ENCODE measurements around the gene MLLT11. TPM values are rescaled to one million over a fixed set of nuclear protein-coding genes. Genes with fewer than 3 reads are reported as not detected.

MLLT11 gene
- total RNA-seq, 1 experiment from 2014 or later = 23.3 TPM

- no peaks in the 10 kb centered on the region for H3K27me3 ChIP-seq (ENCODE audit: insufficient read depth, low read depth)
- peaks cover 14% of the 10 kb centered on the region; the same call in 1 of the 2 replicates for H4K20me1 ChIP-seq (ENCODE audit: insufficient read depth)
- H3K27ac ChIP-seq = no peak overlapping the region
- peaks cover 48% of the 10 kb centered on the region for H3F3A ChIP-seq (ENCODE audit: insufficient read depth, low read depth)
- peaks cover 38% of the 10 kb centered on the region for H3K36me3 ChIP-seq (ENCODE audit: low read depth)
- H3K9me2 ChIP-seq (ENCODE audit: insufficient read depth) = no peaks in the 10 kb centered on the region
- H3K4me3 ChIP-seq = no peak overlapping the region
- H3K4me2 ChIP-seq = peak overlapping the region; percentile 29
- BruUV-seq (replicated peaks) = no TSS peak
- DNase-seq = no peak
- CTCF ChIA-PET = interaction anchor here (0.6 kb wide), 1 partner anchor 43 kb away, joined by 4 read pairs; no protein-coding TSS in a partner anchor
- peaks cover 36% of the 10 kb centered on the region for H3K4me1 ChIP-seq (replicated peaks; ENCODE audit: insufficient read depth)
- TF ChIP-seq, protein P1, sequence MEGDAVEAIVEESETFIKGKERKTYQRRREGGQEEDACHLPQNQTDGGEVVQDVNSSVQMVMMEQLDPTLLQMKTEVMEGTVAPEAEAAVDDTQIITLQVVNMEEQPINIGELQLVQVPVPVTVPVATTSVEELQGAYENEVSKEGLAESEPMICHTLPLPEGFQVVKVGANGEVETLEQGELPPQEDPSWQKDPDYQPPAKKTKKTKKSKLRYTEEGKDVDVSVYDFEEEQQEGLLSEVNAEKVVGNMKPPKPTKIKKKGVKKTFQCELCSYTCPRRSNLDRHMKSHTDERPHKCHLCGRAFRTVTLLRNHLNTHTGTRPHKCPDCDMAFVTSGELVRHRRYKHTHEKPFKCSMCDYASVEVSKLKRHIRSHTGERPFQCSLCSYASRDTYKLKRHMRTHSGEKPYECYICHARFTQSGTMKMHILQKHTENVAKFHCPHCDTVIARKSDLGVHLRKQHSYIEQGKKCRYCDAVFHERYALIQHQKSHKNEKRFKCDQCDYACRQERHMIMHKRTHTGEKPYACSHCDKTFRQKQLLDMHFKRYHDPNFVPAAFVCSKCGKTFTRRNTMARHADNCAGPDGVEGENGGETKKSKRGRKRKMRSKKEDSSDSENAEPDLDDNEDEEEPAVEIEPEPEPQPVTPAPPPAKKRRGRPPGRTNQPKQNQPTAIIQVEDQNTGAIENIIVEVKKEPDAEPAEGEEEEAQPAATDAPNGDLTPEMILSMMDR (conservative IDR thresholded peaks at IDR 0.05) = no peak
- no peak for TF ChIP-seq EZH2 (IDR thresholded peaks at IDR 0.05; ENCODE audit: low read depth)
- no peak overlapping the region for H2AFZ ChIP-seq
- intact Hi-C loops (cut with micrococcal nuclease; ENCODE audit: unreplicated experiment) = no loop called here
- peaks cover 47% of the 10 kb centered on the region for H3K79me2 ChIP-seq (ENCODE audit: low read depth)
- no peaks in the 10 kb centered on the region for H3K9me3 ChIP-seq (ENCODE audit: insufficient read depth, low read depth)
- POLR2A ChIA-PET (ENCODE audit: unreplicated experiment) = interaction anchor here (0.7 kb wide), 1 partner anchor 48 kb away, joined by 3 read pairs; the partner anchor contains the start of gene MINDY1
Measured at GRCh38 chr1:151054971-151055547, 5.1 kb upstream of the MLLT11 start.

DNA sequence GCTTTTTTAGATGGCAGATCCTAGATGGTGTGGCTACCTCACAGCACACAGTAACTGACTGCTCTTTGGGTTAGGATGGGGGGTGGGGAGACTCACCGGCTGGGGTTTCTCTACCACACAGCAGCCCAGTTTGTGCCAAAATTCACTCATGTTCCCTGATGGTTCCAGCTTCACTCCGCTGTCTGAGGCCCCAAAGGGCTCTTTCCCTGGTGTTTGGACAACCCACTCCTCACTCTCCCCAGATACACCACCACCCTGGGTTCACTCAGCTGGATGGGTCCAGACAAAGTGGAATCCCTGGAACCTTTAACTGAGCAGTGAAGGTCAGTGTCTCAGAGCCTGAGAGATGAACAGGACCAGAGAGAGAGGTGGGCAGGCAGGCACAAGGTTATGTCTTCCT lies 4.6 kb upstream of the MLLT11 start:
- CTCF ChIA-PET = no interaction called here
- Histone ChIP-seq H3K79me2 (ENCODE audit: low read depth) (peaks cover 47% of the 10 kb centered on the region), H3K9me2 (ENCODE audit: insufficient read depth) (no peaks in the 10 kb centered on the region), H2AFZ (no peak overlapping the region), H3K27me3 (ENCODE audit: insufficient read depth, low read depth) (no peaks in the 10 kb centered on the region), H3F3A (ENCODE audit: insufficient read depth, low read depth) (peaks cover 42% of the 10 kb centered on the region), H3K4me3 (no peak overlapping the region), H4K20me1 (ENCODE audit: insufficient read depth) (peaks cover 14% of the 10 kb centered on the region; the same call in 1 of the 2 replicates), H3K27ac (no peak overlapping the region), H3K9me3 (ENCODE audit: insufficient read depth, low read depth) (no peaks in the 10 kb centered on the region), H3K4me2 (peak overlapping the region; percentile 29), H3K36me3 (ENCODE audit: low read depth) (peaks cover 38% of the 10 kb centered on the region), H3K4me1 (replicated peaks; ENCODE audit: insufficient read depth) (peaks cover 37% of the 10 kb centered on the region)
- POLR2A ChIA-PET (ENCODE audit: unreplicated experiment) = interaction anchor here (0.6 kb wide), 1 partner anchor 194 kb away, joined by 4 read pairs; no protein-coding TSS in a partner anchor
- no peak for DNase-seq
- BruUV-seq (replicated peaks) = no TSS peak
- TF ChIP-seq EZH2 (IDR thresholded peaks at IDR 0.05; ENCODE audit: low read depth) = no peak
- TF ChIP-seq, protein P1 (conservative IDR thresholded peaks at IDR 0.05) = no peak
- intact Hi-C loops (cut with micrococcal nuclease; ENCODE audit: unreplicated experiment) = no loop called here

DNA sequence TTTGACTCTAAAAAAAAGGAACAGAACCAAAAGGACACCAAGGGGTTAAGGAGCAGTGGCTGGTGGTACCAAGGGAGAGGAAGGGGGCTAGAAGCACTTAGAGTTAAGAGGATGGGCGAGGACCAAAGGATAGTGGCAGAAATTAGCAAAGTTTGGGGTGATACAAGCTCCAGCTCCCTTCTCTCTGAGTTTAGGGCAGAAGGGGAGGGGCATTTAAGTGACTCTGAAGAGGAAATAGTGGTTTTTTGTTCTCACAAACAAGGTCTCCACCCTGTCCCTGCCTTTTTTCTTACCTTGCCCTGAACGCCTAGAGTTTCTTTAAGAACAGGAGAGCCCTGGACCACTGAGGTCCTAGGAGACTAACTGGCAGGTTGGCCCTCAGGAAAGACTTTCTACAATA lies 4.0 kb upstream of the MLLT11 start:
- Histone ChIP-seq H3K4me1 (replicated peaks; ENCODE audit: insufficient read depth) (peaks cover 43% of the 10 kb centered on the region), H3K27ac (no peak overlapping the region)

More for the DNA sequence above, 4.0 kb upstream of the MLLT11 start:
- H3K27me3 ChIP-seq (ENCODE audit: insufficient read depth, low read depth) = no peaks in the 10 kb centered on the region
- peak overlapping the region; percentile 37 for H3K4me2 ChIP-seq
- no peaks in the 10 kb centered on the region for H3K9me2 ChIP-seq (ENCODE audit: insufficient read depth)
- H3F3A ChIP-seq (ENCODE audit: insufficient read depth, low read depth) = peaks cover 37% of the 10 kb centered on the region
- CTCF ChIA-PET = no interaction called here
- no peak for DNase-seq
- POLR2A ChIA-PET (ENCODE audit: unreplicated experiment) = interaction anchor here (0.6 kb wide), 2 partner anchors 20 to 193 kb away, joined by 4 to 5 read pairs; partner anchors contain the start of gene BNIPL
- TF ChIP-seq, protein P1 (conservative IDR thresholded peaks at IDR 0.05) = no peak
- no peak for TF ChIP-seq EZH2 (IDR thresholded peaks at IDR 0.05; ENCODE audit: low read depth)
- H2AFZ ChIP-seq = no peak overlapping the region
- BruUV-seq (replicated peaks) = no TSS peak
- intact Hi-C loops (cut with micrococcal nuclease; ENCODE audit: unreplicated experiment) = no loop called here
- no peaks in the 10 kb centered on the region for H3K9me3 ChIP-seq (ENCODE audit: insufficient read depth, low read depth)
- H3K36me3 ChIP-seq (ENCODE audit: low read depth) = peaks cover 38% of the 10 kb centered on the region
- H3K4me3 ChIP-seq = no peak overlapping the region
- H3K79me2 ChIP-seq (ENCODE audit: low read depth) = peaks cover 47% of the 10 kb centered on the region
- H4K20me1 ChIP-seq (ENCODE audit: insufficient read depth) = peaks cover 14% of the 10 kb centered on the region; the same call in 1 of the 2 replicates

Measured in PC-9 (cell line).